ENCODE results near the gene OR7G3. TPM values are rescaled to one million over a fixed set of nuclear protein-coding genes. Genes with fewer than 3 reads are reported as not detected.

Gene OR7G3
- not detected for total RNA-seq

GRCh38 chr19:9126900-9127405, at the start of gene OR7G3:
TSS of gene OR7G3 (minus strand) at chr19:9126950. CDS start at chr19:9126950, 0 bp downstream.
- no peak for DNase-seq

DNA sequence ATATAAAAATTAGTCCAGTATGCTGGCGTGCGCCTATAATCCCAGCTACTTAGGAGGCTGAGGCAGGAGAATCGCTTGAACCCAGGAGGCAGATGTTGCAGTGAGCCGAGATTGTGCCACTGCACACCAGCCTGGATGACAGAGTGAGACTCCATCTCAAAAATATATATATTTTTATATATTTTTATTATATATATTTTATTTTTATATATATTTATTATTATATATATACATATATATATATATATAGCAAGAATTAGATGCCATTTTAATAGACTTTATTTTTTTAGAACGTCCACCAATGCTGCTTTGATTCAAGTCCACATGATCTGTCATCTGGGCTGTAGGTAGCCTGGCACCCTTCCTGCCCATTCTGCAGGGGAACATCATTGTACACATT, 48.6 kb upstream of the OR7G3 start:
- no peak for DNase-seq

DNA sequence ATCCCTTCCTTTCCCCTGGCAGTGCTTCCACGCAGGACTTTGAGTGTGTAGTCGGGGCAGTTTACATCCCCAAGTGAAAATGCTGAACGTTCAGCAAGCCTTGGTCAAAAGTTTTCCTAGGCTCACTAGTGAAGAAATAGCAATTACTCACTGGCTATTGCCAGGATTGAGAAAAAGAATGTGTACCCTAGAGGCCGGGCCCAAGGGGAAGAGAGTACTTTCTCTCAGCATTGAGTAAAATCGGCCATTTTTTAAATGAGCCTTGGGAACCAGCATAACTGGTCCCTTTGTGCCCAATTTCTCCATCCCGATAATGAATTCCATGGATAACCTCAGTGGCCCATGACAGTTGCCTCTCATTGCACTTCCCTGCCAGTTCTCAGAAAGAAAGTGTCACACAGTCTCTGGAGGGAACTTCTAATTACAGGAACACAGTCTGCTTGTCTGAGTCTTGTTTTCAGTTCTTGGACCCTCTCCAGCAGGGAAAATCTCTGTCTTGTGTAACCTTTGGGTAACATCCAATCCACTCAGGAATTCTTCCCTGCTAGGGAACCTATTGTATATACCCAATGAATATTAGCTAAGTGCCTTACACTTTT, 44.7 kb upstream of the OR7G3 start:
- DNase-seq, result no peak

GRCh38 chr19:9166846-9167245, 40.1 kb upstream of the OR7G3 start:
- DNase-seq, result no peak

DNA sequence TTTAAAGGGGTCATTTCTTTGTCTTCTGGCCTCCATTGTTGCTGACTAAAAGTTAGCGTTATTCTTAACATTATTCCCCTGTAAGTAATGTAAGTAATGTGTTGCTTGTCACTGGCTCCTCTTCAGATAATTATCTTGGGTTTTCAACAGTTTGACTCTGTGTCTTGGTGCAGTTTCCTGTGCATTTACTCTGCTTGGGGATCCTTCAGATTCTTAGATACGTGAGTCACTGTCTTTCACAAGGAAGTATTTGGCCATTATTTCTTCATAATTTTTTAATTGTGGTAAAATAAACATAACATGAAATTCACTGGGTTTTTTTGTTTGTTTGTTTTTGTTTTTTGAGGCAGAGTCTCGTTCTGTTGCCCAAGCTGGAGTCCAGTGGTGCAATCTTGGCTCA, 38.5 kb upstream of the OR7G3 start:
- no peak for DNase-seq

GRCh38 chr19:9161427-9161826, 34.7 kb upstream of the OR7G3 start:
- DNase-seq, result no peak

DNA sequence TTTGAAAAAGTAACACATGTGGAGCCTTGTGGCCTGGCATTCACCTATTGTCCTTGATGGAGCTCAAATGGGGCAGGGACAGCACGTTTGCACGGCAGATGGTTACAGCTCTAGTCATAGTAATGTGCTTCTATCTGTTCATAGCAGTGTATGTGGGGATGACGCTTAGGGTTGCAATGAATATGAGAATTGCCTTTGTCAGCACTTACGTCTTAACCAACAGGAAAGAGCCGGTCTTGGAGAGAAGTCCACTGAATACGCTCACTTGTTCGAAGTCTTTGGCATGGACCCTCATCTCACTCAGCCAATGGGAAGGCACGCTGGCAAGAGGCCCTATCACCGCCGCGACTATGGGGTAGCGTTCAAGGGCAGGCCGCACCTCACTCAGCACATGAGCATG, 33.1 kb upstream of the OR7G3 start:
- DNase-seq, result no peak

DNA sequence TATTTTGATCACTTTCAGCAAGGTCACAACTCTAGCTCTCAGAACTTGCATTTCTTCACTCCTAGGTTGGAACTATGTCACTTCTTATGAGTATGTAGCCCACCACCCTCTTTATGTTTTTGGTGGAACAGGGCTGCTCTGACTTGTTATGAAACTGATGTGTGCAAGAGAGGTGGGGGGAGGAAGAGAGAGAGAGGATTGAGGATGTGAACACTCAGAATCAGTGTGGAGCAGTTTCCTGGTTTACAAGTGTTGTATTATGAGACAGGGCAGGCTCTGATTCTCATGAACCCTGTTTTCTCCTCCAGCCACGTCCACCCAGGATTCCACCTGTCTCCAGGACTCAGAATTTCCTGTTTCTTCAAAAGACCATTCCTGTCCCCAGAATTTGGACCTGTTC, 29.6 kb upstream of the OR7G3 start:
- DNase-seq, result no peak

GRCh38 chr19:9155591-9155990, 28.8 kb upstream of the OR7G3 start:
- DNase-seq, result no peak

GRCh38 chr19:9151367-9151766, 24.6 kb upstream of the OR7G3 start:
- no peak for DNase-seq

- DNase-seq, result no peak
These were observed 23.9 kb upstream of the OR7G3 start for GRCh38 chr19:9150650-9151049.

DNA sequence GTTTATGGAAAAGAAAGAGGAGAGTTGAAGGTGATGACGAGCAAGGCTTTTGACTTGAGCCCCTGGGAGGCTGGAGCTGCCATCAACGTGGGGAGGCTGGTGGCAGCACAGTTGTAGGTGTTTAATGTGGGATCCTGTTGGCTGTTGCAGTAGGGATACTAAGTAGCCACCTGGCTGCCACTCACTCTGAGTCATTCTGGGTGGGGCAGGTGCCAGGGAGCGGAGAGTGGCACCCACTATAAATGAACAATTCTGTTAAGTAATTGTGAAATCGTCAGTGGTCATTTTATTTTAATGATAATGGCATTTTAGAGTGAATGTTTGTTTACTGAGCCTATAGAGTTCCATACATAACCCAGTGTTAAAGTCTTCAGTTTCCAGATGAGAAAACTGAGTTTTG, 23.2 kb upstream of the OR7G3 start:
- no peak for DNase-seq

GRCh38 chr19:9148697-9149096, 21.9 kb upstream of the OR7G3 start:
- no peak for DNase-seq

- DNase-seq, result no peak
These were observed 20.1 kb upstream of the OR7G3 start for GRCh38 chr19:9146882-9147281.

DNA sequence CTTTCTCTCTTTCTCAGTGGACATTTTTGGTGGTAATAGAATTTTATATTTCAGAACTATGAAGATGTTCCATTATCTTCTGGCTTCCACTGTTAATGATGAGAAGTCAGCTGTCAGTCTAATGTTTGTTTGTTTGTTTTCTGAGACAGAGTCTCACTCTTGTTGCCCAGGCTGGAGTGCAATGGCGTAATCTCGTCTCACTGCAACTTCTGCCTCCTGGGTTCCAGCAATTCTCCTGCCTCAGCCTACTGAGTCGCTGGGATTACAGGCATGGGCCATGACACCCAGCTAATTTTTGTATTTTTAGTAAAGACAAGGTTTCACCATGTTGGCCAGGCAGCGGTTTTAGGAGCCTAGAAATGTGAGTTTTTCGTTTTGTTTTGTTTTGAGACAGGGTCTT, 18.2 kb upstream of the OR7G3 start:
- DNase-seq, result no peak

DNA sequence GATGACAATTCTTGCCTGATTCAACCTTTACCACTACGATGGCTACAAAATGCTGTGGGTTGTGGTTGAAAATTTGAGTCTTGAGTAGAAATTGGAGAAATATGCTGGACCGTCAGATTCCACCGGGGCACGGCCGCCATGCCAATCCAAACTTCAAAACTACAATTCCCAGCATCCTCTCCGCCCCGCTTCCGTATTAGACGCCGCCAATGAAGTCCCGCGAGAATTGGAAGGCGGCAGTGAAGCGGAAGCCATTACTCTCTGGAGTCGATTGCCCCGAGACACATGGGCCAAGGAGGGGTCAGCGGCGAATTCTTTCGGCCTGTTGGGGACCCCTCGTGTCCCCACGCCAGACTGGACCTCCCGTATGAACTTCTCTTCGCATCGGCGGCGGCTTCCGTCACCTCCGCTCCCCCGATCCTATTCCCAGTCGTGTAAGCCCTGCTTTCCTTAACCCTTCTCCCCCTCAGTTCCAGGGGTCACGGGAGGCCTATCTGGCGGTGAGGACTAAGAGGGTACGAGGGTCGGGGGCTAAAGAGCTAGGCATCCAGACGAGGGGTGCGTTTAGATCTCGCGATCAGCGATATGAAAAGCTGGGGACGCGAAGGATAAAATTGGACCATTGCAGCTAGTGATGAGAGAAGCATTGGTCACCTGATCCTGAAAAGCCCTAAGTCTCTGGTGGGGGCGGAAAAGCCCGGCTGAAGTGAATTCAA, 13.6 kb upstream of the OR7G3 start, which contains the start of gene ZNF317:
Gene ZNF317, plus strand, starts transcription at position 239 of the 716 bp plus-strand sequence. CDS start 15,620 bp downstream, outside the sequence.
- peak; percentile 90 for DNase-seq

DNA sequence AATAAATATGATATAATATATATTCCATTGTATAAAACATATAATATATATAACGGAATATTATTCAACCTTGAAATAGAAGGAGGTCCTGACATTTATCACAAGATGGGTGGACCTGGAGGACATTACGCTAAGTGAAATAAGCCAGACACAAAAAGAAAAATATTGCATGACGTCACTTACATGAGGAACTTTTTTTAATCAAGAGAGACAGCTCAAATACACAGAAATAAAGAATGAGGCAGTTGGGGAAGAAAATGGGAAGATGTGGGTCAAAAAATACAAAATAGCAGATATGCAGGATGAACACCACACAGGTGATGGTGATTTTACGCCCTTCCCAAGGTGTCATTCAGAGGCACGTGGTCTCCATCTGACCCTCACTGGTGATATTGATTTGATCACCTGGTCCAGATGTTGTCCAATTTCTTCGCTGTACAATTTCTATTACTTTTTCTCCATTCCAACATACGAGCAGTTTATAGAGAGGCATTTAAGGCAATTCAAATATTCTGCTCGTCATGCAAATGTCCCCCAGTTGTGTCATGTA, 12.9 kb upstream of the OR7G3 start:
- DNase-seq, result no peak

DNA sequence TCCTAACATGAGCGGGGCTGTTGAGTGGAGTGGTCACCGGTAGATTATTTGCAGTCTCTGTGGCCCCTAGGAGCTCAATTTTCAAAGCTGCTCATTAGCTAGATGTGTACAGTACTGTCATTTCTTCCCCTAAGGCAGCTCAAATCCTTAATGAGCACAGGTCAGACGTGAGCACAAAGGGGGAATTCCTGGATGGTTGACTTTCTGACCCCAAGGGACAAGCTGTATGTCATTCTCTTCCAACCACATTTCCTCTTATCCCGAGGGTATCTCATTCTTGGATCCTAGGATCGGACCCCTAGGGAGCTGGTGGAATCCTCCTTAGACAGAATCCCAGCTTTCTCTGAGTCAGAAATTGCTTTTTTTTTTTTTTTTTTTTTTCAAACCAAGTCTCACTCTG, 5.7 kb upstream of the OR7G3 start:
- DNase-seq, result no peak

- DNase-seq, result no peak
These were observed 4.2 kb upstream of the OR7G3 start for GRCh38 chr19:9130965-9131364.

- DNase-seq, result no peak
These were observed 1.4 kb upstream of the OR7G3 start for GRCh38 chr19:9128171-9128570.

DNA sequence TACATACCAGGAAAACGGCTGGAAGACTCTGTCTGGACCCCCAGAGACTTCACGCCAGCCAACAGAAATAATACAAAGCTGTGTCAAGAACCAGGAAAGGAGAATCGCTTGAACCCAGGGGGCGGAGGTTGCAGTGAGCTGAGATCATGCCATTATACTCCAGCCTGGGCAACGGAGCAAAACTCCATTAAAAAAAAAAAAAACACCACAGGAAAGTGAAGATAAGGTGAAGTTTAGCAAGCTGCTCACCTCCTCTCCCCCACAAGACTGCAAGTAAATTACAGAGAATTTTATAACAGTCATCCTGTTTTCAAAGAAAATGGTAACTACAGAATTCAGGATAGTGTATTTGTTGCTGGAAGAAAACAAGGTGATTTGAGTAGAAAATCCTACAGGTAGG, 10.2 kb downstream of the OR7G3 start:
- DNase-seq, result no peak

- no peak for DNase-seq
These were observed 11.4 kb downstream of the OR7G3 start, which contains the start of gene OR7G1 for GRCh38 chr19:9115307-9115813. TSS of gene OR7G1 (minus strand) at chr19:9115763. CDS start at chr19:9115763, 0 bp downstream.

DNA sequence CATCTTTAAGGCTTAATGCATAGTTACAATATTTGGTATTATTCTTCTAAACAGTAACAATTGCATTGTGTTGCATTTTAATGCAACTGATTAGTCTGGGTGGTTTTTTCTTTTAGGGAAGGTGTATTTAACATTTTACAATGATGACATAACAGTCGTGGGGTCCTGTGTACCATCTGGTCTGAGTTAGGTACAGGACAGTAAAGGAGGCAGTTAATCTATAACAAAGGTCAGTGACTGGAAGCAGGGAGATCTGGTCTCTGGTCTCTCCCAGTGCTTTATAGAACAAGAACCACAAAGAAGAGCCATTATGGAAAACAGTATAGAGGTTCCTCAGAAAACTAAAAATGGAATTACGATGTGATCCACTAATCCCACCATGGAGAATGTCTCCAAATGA, 16.8 kb downstream of the OR7G3 start:
- no peak for DNase-seq

GRCh38 chr19:9107375-9107774, 19.4 kb downstream of the OR7G3 start, which contains the start of gene OR7G2:
TSS of gene OR7G2 (minus strand) at chr19:9107475. CDS start at chr19:9103243, 4,232 bp downstream.
- DNase-seq, result no peak

All from effector CD4-positive, alpha-beta T cell (primary cell).